GM23338 (cell line): ENCODE data around the gene GNG7. TPM values are rescaled to one million over a fixed set of nuclear protein-coding genes. Genes with fewer than 3 reads are reported as not detected.

Experiments
- ATAC-seq: fragments of 200-7000 bp; cut with Tn5 transposase; 3 replicates; pipeline ENCODE4 v1.9.1; 2020
- DNase-seq: peaks from one replicate; pipeline ENCODE4 v3.0.0-alpha.2; 2015; ENCODE audit warnings: low spot score
- H2AFZ ChIP-seq: fragments of 200-600 bp; sonication (generic); 2 replicates; pipeline ENCODE4 v1.8.0; 2016; ENCODE audit warnings: antibody characterized with exemption, mild to moderate bottlenecking, moderate library complexity
- H3F3A ChIP-seq: fragments of 200-600 bp; sonication (generic); replicated peaks from 2 replicates; pipeline ENCODE4 v1.8.0; 2017; ENCODE audit warnings: antibody characterized with exemption, mixed run types, low read depth
- H3K27ac ChIP-seq: fragments of 200-600 bp; sonication (generic); 2 replicates; pipeline ENCODE4 v1.6.1; 2016; ENCODE audit warnings: low read depth
- H3K27me3 ChIP-seq: fragments of 200-600 bp; sonication (generic); 2 replicates; pipeline ENCODE4 v1.8.0; 2016; ENCODE audit warnings: mild to moderate bottlenecking, mixed run types, moderate library complexity; ENCODE audit not compliant: insufficient read depth
- H3K36me3 ChIP-seq: fragments of 200-600 bp; sonication (generic); 2 replicates; pipeline ENCODE4 v1.8.0; 2016; ENCODE audit warnings: mild to moderate bottlenecking; ENCODE audit not compliant: insufficient read depth
- H3K4me1 ChIP-seq: fragments of 200-600 bp; sonication (generic); 2 replicates; pipeline ENCODE4 v1.8.0; 2016; ENCODE audit warnings: mild to moderate bottlenecking, moderate library complexity; ENCODE audit not compliant: insufficient read depth
- H3K4me2 ChIP-seq: fragments of 200-600 bp; sonication (generic); 2 replicates; pipeline ENCODE4 v1.7.1; 2017; ENCODE audit warnings: mixed run types
- H3K4me3 ChIP-seq: fragments of 200-600 bp; sonication (generic); 2 replicates; pipeline ENCODE4 v1.6.1; 2016; ENCODE audit warnings: mixed run types
- H3K79me2 ChIP-seq: fragments of 200-600 bp; sonication (generic); replicated peaks from 2 replicates; pipeline ENCODE4 v1.8.0; 2017; ENCODE audit warnings: mild to moderate bottlenecking; ENCODE audit not compliant: insufficient read depth
- H3K9me2 ChIP-seq: fragments of 200-600 bp; sonication (generic); 2 replicates; pipeline ENCODE4 v1.8.0; 2017; ENCODE audit not compliant: insufficient read depth
- H4K20me1 ChIP-seq: fragments of 200-600 bp; sonication (generic); replicated peaks from 2 replicates; pipeline ENCODE4 v1.8.0; 2017; ENCODE audit warnings: mild to moderate bottlenecking; ENCODE audit not compliant: insufficient read depth
- H3K27ac Mint-ChIP-seq: 2 replicates; pipeline ENCODE4 v1.8.0; 2020; ENCODE audit warnings: inconsistent platforms, mild to moderate bottlenecking, moderate library complexity, mixed read lengths
- H3K27me3 Mint-ChIP-seq: 3 replicates; pipeline ENCODE4 v1.8.0; 2022; ENCODE audit warnings: low read depth, mild to moderate bottlenecking, moderate library complexity, mixed read lengths, inconsistent platforms; ENCODE audit not compliant: insufficient read depth, poor library complexity
- H3K36me3 Mint-ChIP-seq: 3 replicates; pipeline ENCODE4 v1.8.0; 2021; ENCODE audit warnings: low read depth, mild to moderate bottlenecking, inconsistent platforms, moderate library complexity, mixed read lengths
- H3K4me1 Mint-ChIP-seq: 3 replicates; pipeline ENCODE4 v1.8.0; 2020; ENCODE audit warnings: mild to moderate bottlenecking, inconsistent platforms, mixed read lengths
- H3K4me3 Mint-ChIP-seq: 3 replicates; pipeline ENCODE4 v1.8.0; 2021; ENCODE audit warnings: moderate library complexity, mild to moderate bottlenecking, inconsistent platforms, mixed read lengths
- H3K9me3 Mint-ChIP-seq: 3 replicates; pipeline ENCODE4 v1.8.0; 2020; ENCODE audit warnings: moderate library complexity, mild to moderate bottlenecking, inconsistent platforms, mixed read lengths
- CREB1 ChIP-seq: fragments of 250-450 bp; sonication (Bioruptor Pico); IDR thresholded peaks from 2 replicates; pipeline ENCODE4 v1.5.0; 2020; ENCODE audit warnings: low read depth, mild to moderate bottlenecking, moderate library complexity
- EZH2phosphoT487 ChIP-seq: fragments of 200-600 bp; sonication (generic); IDR thresholded peaks from one replicate; pipeline ENCODE4 v1.8.1; 2018; ENCODE audit warnings: antibody characterized with exemption; ENCODE audit not compliant: unreplicated experiment
- JUNB ChIP-seq: IDR thresholded peaks from one replicate; pipeline ENCODE4 v1.6.1; 2016; ENCODE audit warnings: antibody characterized with exemption; ENCODE audit not compliant: unreplicated experiment
- NANOG ChIP-seq: IDR thresholded peaks from 2 replicates; pipeline ENCODE4 v1.6.1; 2016; ENCODE audit warnings: antibody characterized with exemption, borderline replicate concordance
- STAT1 ChIP-seq: IDR thresholded peaks from one replicate; pipeline ENCODE4 v1.6.1; 2016; ENCODE audit warnings: antibody characterized with exemption; ENCODE audit not compliant: unreplicated experiment
- ZNF114 ChIP-seq: fragments of 250-450 bp; sonication (Bioruptor Pico); IDR thresholded peaks from 2 replicates; pipeline ENCODE4 v1.5.0; 2020; ENCODE audit warnings: mild to moderate bottlenecking, moderate library complexity
- ZNF331 ChIP-seq: fragments of 250-450 bp; sonication (Bioruptor Pico); IDR thresholded peaks from 2 replicates; pipeline ENCODE4 v1.5.0; 2020; ENCODE audit warnings: low read depth, mild to moderate bottlenecking, moderate library complexity
- polyA plus RNA-seq: library from polyadenylated mRNA; unstranded; fragments of >200 nt; fragmentation: Nextera tagmentation; extraction: Ambion mirVana; gene quantifications from 2 replicates; pipeline ENCODE4 v1.2.1, GENCODE V29; 2016
- total RNA-seq: library from RNA; depleted of rRNA; stranded (reverse); fragments of >200 nt; shearing (Covaris generic); gene quantifications from 2 replicates; pipeline ENCODE4 v1.2.3, GENCODE V29; 2014
- TF ChIP-seq, protein P1 (sequence below): IDR thresholded peaks from one replicate; pipeline ENCODE4 v1.6.1; 2018; ENCODE audit warnings: antibody characterized with exemption; ENCODE audit not compliant: unreplicated experiment
- TF ChIP-seq, protein P2 (sequence below), 2 experiments: fragments of 200-600 bp in 1 of 2; sonication (generic) in 1 of 2; conservative IDR thresholded peaks; 2 replicates each; pipeline versions ENCODE4 v1.5.1 to v1.6.1; 2016 to 2017; ENCODE audit warnings: antibody characterized with exemption in 2 of 2, low read depth in 2 of 2, mild to moderate bottlenecking in 2 of 2, moderate library complexity in 1 of 2

Gene GNG7
- total and polyA plus RNA-seq, 2 experiments from 2014 or later: 5.1 to 5.4 TPM

DNA sequence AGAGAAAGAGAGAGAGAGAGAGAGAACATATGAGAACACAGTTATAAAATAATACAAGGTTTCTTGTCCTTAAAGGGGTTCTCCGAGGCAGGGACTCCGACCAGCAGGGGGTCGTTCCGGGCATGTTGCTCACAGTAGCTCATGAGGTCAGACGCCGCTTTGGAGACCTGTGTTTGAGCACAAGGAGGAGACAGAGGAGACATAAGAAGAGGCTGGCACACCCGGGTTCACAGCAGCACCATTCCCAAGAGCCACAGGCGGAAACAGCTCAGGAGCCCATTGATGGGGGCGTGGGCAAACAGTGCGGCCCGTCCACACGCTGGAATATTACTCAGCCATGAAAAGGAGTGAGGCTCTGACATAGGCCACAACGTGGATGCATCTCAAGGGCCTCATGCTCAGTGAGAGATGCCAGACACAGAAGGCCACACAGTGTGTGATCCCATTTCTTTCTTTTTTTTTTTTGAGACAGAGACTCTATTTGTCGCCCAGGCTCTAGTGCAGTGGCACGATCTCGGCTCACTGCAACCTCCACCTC, 187.4 kb downstream of the GNG7 start:
- no peaks in the 10 kb centered on the region for H3K4me1 ChIP-seq
- H3K36me3 Mint-ChIP-seq: no peaks in the 10 kb centered on the region
- no peaks in the 10 kb centered on the region for H3K9me2 ChIP-seq
- H3F3A ChIP-seq: no peaks in the 10 kb centered on the region
- H3K4me3 ChIP-seq: no peak overlapping the region
- H3K27ac ChIP-seq: no peak overlapping the region
- H3K27me3 Mint-ChIP-seq: peaks cover 6% of the 10 kb centered on the region
- no peaks in the 10 kb centered on the region for H3K27me3 ChIP-seq
- TF ChIP-seq ZNF114 (CRISPR knock-in tag) (no peak), CREB1 (no peak), STAT1 (no peak), EZH2phosphoT487 (no peak), JUNB (no peak), NANOG (no peak), ZNF331 (CRISPR knock-in tag) (no peak)
- TF ChIP-seq, protein P1, sequence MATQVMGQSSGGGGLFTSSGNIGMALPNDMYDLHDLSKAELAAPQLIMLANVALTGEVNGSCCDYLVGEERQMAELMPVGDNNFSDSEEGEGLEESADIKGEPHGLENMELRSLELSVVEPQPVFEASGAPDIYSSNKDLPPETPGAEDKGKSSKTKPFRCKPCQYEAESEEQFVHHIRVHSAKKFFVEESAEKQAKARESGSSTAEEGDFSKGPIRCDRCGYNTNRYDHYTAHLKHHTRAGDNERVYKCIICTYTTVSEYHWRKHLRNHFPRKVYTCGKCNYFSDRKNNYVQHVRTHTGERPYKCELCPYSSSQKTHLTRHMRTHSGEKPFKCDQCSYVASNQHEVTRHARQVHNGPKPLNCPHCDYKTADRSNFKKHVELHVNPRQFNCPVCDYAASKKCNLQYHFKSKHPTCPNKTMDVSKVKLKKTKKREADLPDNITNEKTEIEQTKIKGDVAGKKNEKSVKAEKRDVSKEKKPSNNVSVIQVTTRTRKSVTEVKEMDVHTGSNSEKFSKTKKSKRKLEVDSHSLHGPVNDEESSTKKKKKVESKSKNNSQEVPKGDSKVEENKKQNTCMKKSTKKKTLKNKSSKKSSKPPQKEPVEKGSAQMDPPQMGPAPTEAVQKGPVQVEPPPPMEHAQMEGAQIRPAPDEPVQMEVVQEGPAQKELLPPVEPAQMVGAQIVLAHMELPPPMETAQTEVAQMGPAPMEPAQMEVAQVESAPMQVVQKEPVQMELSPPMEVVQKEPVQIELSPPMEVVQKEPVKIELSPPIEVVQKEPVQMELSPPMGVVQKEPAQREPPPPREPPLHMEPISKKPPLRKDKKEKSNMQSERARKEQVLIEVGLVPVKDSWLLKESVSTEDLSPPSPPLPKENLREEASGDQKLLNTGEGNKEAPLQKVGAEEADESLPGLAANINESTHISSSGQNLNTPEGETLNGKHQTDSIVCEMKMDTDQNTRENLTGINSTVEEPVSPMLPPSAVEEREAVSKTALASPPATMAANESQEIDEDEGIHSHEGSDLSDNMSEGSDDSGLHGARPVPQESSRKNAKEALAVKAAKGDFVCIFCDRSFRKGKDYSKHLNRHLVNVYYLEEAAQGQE: no peak
- TF ChIP-seq, protein P2, sequence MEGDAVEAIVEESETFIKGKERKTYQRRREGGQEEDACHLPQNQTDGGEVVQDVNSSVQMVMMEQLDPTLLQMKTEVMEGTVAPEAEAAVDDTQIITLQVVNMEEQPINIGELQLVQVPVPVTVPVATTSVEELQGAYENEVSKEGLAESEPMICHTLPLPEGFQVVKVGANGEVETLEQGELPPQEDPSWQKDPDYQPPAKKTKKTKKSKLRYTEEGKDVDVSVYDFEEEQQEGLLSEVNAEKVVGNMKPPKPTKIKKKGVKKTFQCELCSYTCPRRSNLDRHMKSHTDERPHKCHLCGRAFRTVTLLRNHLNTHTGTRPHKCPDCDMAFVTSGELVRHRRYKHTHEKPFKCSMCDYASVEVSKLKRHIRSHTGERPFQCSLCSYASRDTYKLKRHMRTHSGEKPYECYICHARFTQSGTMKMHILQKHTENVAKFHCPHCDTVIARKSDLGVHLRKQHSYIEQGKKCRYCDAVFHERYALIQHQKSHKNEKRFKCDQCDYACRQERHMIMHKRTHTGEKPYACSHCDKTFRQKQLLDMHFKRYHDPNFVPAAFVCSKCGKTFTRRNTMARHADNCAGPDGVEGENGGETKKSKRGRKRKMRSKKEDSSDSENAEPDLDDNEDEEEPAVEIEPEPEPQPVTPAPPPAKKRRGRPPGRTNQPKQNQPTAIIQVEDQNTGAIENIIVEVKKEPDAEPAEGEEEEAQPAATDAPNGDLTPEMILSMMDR (conservative IDR thresholded peaks at IDR 0.05; ENCODE audit: low read depth in 2 of 2): no peak
- H3K9me3 Mint-ChIP-seq: no peaks in the 10 kb centered on the region; the same call in 2 of the 3 replicates
- H3K4me2 ChIP-seq: no peak overlapping the region
- DNase-seq (no peak), ATAC-seq (no peak)
- no peaks in the 10 kb centered on the region for H3K36me3 ChIP-seq
- no peak overlapping the region for H3K27ac Mint-ChIP-seq
- no peak overlapping the region for H2AFZ ChIP-seq
- peaks cover 5% of the 10 kb centered on the region; the same call in 2 of the 3 replicates for H3K4me1 Mint-ChIP-seq
- no peaks in the 10 kb centered on the region for H4K20me1 ChIP-seq
- H3K79me2 ChIP-seq: no peaks in the 10 kb centered on the region
- H3K4me3 Mint-ChIP-seq: no peak overlapping the region
